Stimulated activated CD4-positive, alpha-beta T cell treated with anti-CD3 and anti-CD28 coated beads, Interleukin-12 subunit alpha, Interleukin-12 subunit beta, amount 100 ng/mL, for 24 hours (primary cell): Measurements from ENCODE around the gene MTCL1.

Source experiments
- DNase-seq, 2 experiments: peaks; one replicate each; pipeline ENCODE4 v3.0.0-alpha.2; 2020; ENCODE audit warnings: low read depth in 2 of 2

Gene MTCL1

DNA sequence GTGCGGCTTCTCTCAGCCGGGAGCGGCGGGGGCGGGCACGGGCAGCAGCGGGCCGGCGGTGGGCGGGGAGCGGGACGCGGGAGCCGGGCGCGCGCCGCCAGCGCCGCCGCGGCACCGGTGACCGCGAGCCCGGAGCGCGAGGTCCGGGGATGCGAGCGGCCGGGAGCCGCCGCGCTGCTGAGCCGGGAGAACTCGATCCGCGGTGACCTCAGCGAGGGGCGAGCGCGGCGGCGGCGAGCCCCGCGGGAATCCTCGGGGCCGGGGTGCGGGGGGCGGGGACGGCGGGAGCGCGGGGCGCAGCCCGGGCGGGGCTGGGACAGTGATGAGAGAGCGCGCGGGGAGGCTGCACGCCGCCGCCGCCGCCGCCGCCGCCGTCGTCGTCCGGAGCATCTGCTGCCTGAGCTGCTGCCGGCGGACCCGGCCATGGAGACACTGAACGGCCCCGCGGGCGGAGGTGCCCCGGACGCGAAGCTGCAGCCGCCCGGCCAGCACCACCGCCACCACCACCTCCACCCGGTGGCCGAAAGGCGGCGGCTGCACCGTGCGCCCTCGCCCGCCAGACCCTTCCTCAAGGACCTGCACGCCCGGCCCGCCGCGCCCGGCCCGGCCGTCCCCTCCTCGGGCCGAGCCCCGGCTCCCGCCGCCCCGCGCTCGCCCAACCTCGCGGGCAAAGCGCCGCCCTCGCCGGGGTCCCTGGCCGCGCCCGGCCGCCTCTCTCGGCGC is at the start of gene MTCL1:
Gene MTCL1 (plus strand): TSS at position 319 of the 723 bp plus-strand sequence. CDS start 105 bp downstream, at position 424.
- no peak for DNase-seq

GRCh38 chr18:8656232-8656631 is 49.1 kb upstream of the MTCL1 start:
- no peak for DNase-seq

GRCh38 chr18:8657050-8657820 is 48.1 kb upstream of the MTCL1 start:
- no peak for DNase-seq

DNA sequence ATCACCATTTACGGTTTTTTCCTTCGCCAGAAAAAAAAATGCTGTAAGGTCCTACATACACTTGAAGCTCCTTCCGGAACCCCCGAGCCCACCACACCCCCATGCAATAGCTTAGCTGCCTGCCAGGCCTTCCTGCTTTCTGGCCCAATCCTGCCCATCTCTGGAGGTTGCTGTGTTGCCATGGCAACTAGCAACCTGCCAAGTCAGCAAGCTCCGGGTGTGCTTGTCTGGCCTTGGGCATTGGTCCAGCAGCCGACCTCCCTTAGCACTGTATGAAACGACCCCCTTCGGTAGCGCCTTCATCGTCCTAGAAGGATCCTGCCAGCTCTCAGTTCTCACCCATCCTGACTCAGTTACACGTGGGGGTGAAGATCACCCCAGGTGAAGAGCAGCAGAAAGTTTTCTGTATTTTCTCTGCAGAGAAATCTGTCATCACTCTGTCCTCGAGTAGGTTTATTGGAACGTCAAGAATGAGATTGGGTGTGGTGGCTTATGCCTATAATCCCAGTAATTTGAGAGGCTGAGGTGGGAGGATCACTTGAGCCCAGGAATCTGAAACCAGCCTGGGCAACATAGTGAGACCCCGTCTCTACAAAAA is 47.4 kb upstream of the MTCL1 start:
- DNase-seq: no peak

- DNase-seq: no peak
These were observed 46.4 kb upstream of the MTCL1 start for GRCh38 chr18:8658858-8659485.

DNA sequence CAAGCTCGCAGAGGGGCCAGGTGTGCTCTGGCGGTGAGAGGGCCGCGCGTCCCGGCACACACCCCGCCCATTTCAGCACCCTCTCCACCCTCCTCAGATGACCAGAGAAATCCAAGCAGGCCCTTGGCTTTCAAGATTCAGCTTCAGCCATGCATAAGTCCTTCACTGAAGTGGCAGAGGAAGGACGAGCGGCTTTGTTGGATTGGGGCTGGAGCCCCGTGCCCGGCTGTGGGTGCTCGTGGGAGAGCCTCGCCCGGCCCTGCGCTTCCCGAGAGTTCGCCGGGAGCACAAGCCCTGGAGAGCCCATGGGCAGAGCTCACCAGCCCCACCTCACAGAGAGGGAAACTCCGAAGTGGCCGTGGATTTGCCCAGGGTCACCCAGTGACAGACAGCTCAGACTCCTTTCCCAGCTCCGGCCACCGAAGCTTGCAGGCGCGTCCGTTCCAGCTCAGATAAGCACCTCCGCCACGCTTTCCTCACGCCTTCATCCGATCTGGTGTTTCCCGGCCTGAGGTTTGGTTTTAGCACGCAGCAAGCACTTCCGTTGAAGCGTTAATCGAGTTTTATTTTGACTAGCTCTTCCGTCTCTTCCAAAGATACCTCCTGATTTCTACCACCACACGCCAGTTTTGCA is 45.6 kb upstream of the MTCL1 start:
- DNase-seq: no peak

- no peak for DNase-seq
These were observed 45.0 kb upstream of the MTCL1 start for GRCh38 chr18:8660316-8660715.

GRCh38 chr18:8661754-8662559 is 43.4 kb upstream of the MTCL1 start:
- no peak for DNase-seq

GRCh38 chr18:8662560-8663255 is 42.6 kb upstream of the MTCL1 start:
- DNase-seq: no peak

- DNase-seq: no peak
These were observed 37.5 kb upstream of the MTCL1 start for GRCh38 chr18:8667846-8668245.

DNA sequence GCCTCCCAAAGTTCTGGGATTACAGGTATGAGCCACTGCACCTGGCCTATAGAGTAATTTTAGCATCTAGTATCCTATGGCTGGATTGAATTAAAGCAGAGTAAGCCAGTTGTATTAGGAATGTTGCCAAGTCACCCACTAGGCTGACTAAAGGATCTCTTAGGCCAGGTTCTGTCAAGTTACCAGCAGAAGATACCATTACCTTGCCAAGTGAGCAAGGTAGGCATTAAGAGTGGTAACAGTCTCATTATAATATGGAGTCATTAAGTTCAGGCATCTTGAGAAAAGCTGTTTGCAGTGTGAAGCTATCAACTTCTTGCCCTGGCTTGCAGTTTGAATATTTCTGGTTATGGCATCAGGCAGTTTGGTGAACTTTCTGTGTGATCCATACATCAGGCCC is 37.0 kb upstream of the MTCL1 start:
- no peak for DNase-seq

DNA sequence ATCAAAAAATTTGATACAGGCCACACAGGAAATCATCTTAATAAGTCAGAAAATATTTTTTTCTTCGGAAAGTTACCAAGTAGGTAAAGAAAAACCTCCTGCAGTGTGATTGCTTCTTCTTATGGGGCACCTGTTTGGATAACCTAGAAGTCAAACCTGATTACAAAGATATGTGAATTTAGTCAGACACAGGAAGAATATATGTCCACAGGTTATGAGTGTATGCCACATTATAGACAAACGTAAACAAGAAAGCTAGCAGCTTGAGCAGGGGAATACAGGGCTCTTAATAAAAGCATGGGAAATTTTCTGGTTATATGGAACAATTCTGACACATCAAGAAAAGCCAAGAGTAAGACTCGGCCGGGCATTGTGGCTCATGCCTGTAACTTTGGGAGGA is 35.8 kb upstream of the MTCL1 start:
- no peak for DNase-seq

DNA sequence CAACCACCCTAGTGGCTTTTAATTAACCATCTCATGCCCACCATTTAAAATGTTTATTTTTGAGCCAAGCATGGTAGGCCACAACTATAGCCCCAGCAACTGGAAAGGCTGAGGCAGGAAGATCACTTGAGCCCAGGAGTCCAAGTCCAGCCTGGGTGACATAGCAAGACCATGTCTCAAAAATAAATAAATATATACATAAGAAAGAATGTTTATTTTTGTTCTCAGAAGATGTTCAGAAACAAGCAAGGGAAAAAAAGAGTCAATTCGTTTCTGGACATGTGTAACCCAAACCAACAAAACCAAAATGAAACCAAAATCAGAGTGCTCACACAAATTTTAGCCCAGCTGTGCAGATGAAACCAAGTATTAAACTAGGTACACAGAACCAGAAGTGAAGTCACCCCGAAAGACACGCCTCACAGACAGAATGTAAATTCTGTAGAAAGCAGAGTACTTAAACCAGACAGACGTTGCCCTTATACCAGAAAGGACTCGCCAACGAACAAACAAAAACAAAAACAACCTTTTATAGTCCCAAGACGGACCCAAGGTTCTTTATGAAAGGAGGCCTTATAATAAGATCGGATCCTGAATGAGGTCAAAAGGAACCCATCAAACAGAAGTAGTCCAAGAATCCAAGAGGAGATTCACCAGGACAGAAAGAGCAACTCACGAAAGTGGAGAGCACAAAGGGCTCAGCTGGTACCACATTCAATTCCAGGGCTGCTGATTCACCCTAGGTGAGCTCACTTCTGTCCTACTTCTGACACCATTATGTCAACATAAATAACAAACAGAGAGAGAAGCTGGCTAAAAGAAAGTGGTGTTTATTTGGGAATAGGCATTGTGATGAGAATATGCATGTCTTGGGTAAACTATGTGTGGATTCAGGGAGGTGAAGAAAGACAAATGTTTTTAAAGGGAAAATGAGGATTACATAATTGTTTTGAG is 31.8 kb upstream of the MTCL1 start:
- no peak for DNase-seq

GRCh38 chr18:8675057-8675456 is 30.3 kb upstream of the MTCL1 start:
- no peak for DNase-seq

DNA sequence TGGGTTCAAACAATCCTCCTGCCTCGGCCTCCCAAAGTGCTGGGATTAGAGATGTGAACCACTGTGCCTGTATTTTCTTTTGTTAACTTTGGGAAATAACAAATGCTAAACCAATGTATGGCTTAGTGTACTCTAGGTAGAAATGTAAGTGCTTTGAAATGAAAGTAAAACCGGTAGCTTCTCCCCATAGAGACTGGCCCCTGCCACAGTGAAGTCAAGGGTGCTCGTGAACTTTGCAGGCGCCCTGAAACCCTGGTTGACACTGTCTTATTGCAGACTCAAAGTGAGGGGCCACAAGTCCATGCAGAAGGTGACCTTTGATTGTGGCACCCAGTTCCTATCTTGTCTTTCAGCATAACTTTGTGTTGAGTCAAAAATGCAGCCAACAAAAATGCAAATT is 24.2 kb upstream of the MTCL1 start:
- DNase-seq: no peak

- DNase-seq: no peak
These were observed 20.8 kb upstream of the MTCL1 start for GRCh38 chr18:8684577-8684976.

- DNase-seq: no peak
These were observed 20.0 kb upstream of the MTCL1 start for GRCh38 chr18:8685141-8685913.

DNA sequence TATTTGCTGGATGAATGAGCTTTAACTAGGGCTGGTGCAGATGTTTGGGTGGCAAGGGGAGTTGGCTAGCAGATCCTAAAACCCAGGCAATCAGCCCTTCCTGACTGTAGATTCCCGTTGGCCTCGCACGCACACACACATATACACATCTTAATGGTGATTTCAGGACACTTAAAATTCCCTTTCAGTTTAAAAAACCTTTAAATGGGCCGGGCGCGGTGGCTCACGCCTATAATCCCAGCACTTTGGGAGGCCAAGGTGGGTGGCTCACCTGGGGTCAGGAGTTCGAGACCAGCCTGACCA is 19.5 kb upstream of the MTCL1 start:
- no peak for DNase-seq

DNA sequence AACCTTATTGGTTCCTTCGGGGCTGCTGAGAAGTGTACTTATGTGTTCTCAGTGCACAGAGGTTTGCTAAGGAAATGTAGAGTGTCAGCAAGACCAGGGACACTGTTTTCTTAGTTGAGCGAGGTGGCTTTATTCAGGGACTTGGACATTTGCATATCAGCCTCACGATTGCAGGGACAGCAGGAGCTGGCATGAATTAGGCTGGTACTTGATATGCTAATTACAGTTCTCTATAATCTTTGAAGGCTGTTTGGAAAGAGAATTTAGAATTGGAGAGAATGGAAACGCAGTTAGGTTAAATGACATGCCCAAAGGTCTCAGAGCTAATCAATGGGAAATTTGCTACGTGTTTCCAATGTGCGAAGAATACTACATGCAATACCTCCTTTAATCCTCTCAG is 18.7 kb upstream of the MTCL1 start:
- no peak for DNase-seq
